BE2C (cell line): Measurements from ENCODE around the gene PCCA.

Source experiments
- DNase-seq: peaks from one replicate; pipeline ENCODE4 v3.0.0-alpha.2; 2020
- H3K27me3 ChIP-seq: fragments of 250-450 bp; sonication (Bioruptor Pico); 2 replicates; pipeline ENCODE4 v1.5.1; 2020; ENCODE audit warnings: mild to moderate bottlenecking
- H3K36me3 ChIP-seq: fragments of 250-450 bp; sonication (Bioruptor Pico); 2 replicates; pipeline ENCODE4 v1.5.1; 2020; ENCODE audit warnings: mild to moderate bottlenecking
- H3K4me1 ChIP-seq: fragments of 250-450 bp; sonication (Bioruptor Pico); 2 replicates; pipeline ENCODE4 v1.5.1; 2020
- H3K4me3 ChIP-seq: 2 replicates; pipeline ENCODE4 v1.5.1; 2011; ENCODE audit warnings: low read depth, low read length
- H3K9me3 ChIP-seq: fragments of 250-450 bp; sonication (Bioruptor Pico); 2 replicates; pipeline ENCODE4 v1.5.1; 2020
- CTCF ChIP-seq: IDR thresholded peaks from 2 replicates; pipeline ENCODE4 v1.5.1; 2012; ENCODE audit warnings: mild to moderate bottlenecking, low read depth, low read length

Gene PCCA

GRCh38 chr13:100336795-100337516, 248.1 kb downstream of the PCCA start:
- no peaks in the 10 kb centered on the region for H3K9me3 ChIP-seq
- DNase-seq, result no peak
- no peaks in the 10 kb centered on the region for H3K27me3 ChIP-seq
- H3K4me1 ChIP-seq, result no peaks in the 10 kb centered on the region
- no peak for TF ChIP-seq CTCF
- H3K4me3 ChIP-seq, result no peak overlapping the region
- no peaks in the 10 kb centered on the region for H3K36me3 ChIP-seq

DNA sequence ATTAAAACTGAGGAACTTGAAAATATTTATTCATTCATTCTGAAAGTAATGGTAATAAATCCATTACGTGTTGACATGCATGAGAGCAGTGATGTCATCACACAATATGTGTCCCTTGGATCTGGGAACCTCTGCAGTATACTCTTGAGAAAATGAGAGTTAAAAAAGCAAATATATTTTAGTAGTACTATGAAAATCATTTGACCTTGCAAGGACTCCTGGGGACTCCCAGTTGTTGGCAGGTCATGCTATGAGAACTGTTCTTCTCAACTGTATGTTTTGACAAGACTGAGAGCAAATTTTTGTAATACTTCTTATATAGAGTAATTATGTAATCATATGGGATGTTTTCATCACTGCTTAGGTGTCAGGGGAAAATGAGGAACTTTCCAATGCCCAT, 249.4 kb downstream of the PCCA start:
- no peaks in the 10 kb centered on the region for H3K9me3 ChIP-seq
- no peak for TF ChIP-seq CTCF
- no peaks in the 10 kb centered on the region for H3K36me3 ChIP-seq

DNA sequence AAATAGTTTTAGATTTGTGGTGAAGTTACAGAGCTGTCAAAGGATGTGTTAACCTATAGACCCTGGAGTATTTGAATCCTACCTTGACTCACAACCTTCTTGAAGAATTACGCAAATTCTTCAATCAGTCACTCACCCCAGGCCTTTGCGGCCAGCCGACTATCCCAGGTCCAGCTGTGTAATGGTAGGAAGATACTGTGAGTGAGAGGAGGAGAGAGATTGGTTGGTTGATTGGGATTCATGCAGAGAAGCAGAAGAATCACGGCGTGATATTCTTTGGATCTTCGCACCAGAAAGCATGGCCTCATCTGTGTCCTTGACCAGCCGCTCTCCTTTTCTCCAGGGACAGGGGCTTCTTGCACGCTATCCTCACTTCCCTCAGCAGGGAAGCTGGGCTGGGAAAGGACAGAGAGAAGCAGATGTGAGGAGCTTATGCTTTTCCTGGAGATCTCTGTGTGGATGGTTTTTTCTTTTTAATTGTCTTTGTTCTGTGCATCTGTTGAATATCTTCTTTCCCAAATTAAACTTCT, 250.6 kb downstream of the PCCA start:
- DNase-seq, result no peak
- Histone ChIP-seq H3K36me3 (no peaks in the 10 kb centered on the region), H3K27me3 (no peaks in the 10 kb centered on the region), H3K4me1 (no peaks in the 10 kb centered on the region), H3K9me3 (no peaks in the 10 kb centered on the region), H3K4me3 (no peak overlapping the region)
- no peak for TF ChIP-seq CTCF

More for the DNA sequence above, 249.4 kb downstream of the PCCA start:
- H3K27me3 ChIP-seq, result no peaks in the 10 kb centered on the region
- no peaks in the 10 kb centered on the region for H3K4me1 ChIP-seq
- no peak overlapping the region for H3K4me3 ChIP-seq
- no peak for DNase-seq

DNA sequence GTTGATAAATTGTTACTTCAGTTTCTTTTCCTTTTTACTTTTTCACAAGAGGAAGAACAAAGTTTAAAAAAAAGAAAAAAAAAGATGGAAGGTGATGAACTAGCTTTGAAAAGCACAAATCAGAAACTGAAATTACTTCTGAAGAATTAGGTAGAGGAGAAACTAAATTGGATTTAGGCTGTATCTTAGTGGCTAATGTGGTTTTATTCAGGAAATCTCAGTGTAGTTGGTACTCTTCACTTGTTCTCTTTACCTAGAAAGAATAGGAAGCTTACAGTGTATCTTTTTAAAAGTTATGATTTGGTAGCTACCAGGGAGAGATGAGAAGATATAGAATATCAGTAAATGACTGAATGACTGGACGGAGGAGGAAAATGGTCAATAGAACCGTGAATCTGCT, 252.0 kb downstream of the PCCA start:
- Histone ChIP-seq H3K4me1 (no peaks in the 10 kb centered on the region), H3K36me3 (no peaks in the 10 kb centered on the region), H3K27me3 (no peaks in the 10 kb centered on the region), H3K4me3 (no peak overlapping the region), H3K9me3 (no peaks in the 10 kb centered on the region)
- TF ChIP-seq CTCF, result no peak
- DNase-seq, result no peak

DNA sequence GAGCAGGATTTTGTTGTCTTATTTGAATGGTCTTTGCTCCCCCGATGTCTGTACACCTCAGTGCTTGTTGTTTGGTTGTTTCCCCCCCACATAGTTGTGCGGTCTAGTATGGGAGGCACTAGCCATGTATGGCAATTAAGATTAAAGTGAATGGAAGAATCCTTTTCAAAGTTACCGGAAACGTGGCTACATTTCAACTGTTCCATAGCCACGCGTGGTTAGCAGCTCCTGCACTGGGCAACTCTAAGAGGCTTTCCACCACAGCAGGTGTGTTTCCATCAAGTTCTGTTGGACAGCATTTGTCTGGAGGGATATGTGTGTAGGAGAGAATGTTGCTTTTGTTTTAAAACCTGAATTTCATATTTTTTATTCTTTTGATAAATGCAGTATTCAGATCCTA, 252.4 kb downstream of the PCCA start:
- H3K27me3 ChIP-seq, result no peaks in the 10 kb centered on the region
- TF ChIP-seq CTCF, result no peak
- DNase-seq, result no peak
- H3K36me3 ChIP-seq, result no peaks in the 10 kb centered on the region
- no peaks in the 10 kb centered on the region for H3K9me3 ChIP-seq
- no peaks in the 10 kb centered on the region for H3K4me1 ChIP-seq
- no peak overlapping the region for H3K4me3 ChIP-seq

GRCh38 chr13:100344544-100344943, 255.7 kb downstream of the PCCA start:
- Histone ChIP-seq H3K4me1 (no peaks in the 10 kb centered on the region), H3K4me3 (no peak overlapping the region), H3K36me3 (no peaks in the 10 kb centered on the region), H3K9me3 (no peaks in the 10 kb centered on the region), H3K27me3 (no peaks in the 10 kb centered on the region)
- no peak for TF ChIP-seq CTCF
- no peak for DNase-seq
